ENCODE results near the gene GJB3. TPM values are rescaled to one million over a fixed set of nuclear protein-coding genes. Genes with fewer than 3 reads are reported as not detected.
"Not testable (repeated sequence)": the region's sequence is repeated elsewhere in the genome, so short reads cannot be mapped to it uniquely, and the experiment has no call there.

Gene GJB3
- total RNA-seq, 1 donor from 2014 or later, result 29.7 TPM

GRCh38 chr1:34816332-34816731, 35.3 kb downstream of the GJB3 start:
- no peak for DNase-seq (ENCODE audit: low read depth)
- no peak overlapping the region for H3K4me3 ChIP-seq (ENCODE audit: low read depth, low read length)
- no peak for TF ChIP-seq CTCF (IDR thresholded peaks at IDR 0.05; ENCODE audit: insufficient read depth, low read length, poor library complexity, severe bottlenecking)
- H3K36me3 ChIP-seq (ENCODE audit: control insufficient read depth, insufficient read depth, low read length), result no peaks in the 10 kb centered on the region
- H3K27me3 ChIP-seq (ENCODE audit: control insufficient read depth, insufficient read depth, low read length), result no peaks in the 10 kb centered on the region

GRCh38 chr1:34816778-34817177, 35.8 kb downstream of the GJB3 start:
- H3K27me3 ChIP-seq (ENCODE audit: control insufficient read depth, insufficient read depth, low read length), result no peaks in the 10 kb centered on the region
- DNase-seq (ENCODE audit: low read depth), result no peak
- no peak for TF ChIP-seq CTCF (IDR thresholded peaks at IDR 0.05; ENCODE audit: insufficient read depth, low read length, poor library complexity, severe bottlenecking)
- no peak overlapping the region for H3K4me3 ChIP-seq (ENCODE audit: low read depth, low read length)
- H3K36me3 ChIP-seq (ENCODE audit: control insufficient read depth, insufficient read depth, low read length), result no peaks in the 10 kb centered on the region

GRCh38 chr1:34818862-34819261, 37.8 kb downstream of the GJB3 start:
- H3K27me3 ChIP-seq (ENCODE audit: control insufficient read depth, insufficient read depth, low read length); H3K4me3 ChIP-seq (ENCODE audit: low read depth, low read length); H3K36me3 ChIP-seq (ENCODE audit: control insufficient read depth, insufficient read depth, low read length); DNase-seq (ENCODE audit: low read depth): not testable (repeated sequence)

- Histone ChIP-seq H3K4me3 (ENCODE audit: low read depth, low read length) (no peak overlapping the region), H3K27me3 (ENCODE audit: control insufficient read depth, insufficient read depth, low read length) (peaks cover 2% of the 10 kb centered on the region), H3K36me3 (ENCODE audit: control insufficient read depth, insufficient read depth, low read length) (no peaks in the 10 kb centered on the region)
- no peak for DNase-seq (ENCODE audit: low read depth)
- TF ChIP-seq CTCF (IDR thresholded peaks at IDR 0.05; ENCODE audit: insufficient read depth, low read length, poor library complexity, severe bottlenecking), result no peak
Observed at GRCh38 chr1:34822202-34822601, 41.2 kb downstream of the GJB3 start.

- Histone ChIP-seq H3K27me3 (ENCODE audit: control insufficient read depth, insufficient read depth, low read length) (peaks cover 2% of the 10 kb centered on the region), H3K4me3 (ENCODE audit: low read depth, low read length) (no peak overlapping the region), H3K36me3 (ENCODE audit: control insufficient read depth, insufficient read depth, low read length) (no peaks in the 10 kb centered on the region)
- no peak for TF ChIP-seq CTCF (IDR thresholded peaks at IDR 0.05; ENCODE audit: insufficient read depth, low read length, poor library complexity, severe bottlenecking)
- no peak for DNase-seq (ENCODE audit: low read depth)
Observed at GRCh38 chr1:34824817-34825454, 43.9 kb downstream of the GJB3 start.

- no peak for TF ChIP-seq CTCF (IDR thresholded peaks at IDR 0.05; ENCODE audit: insufficient read depth, low read length, poor library complexity, severe bottlenecking)
- peaks cover 2% of the 10 kb centered on the region for H3K27me3 ChIP-seq (ENCODE audit: control insufficient read depth, insufficient read depth, low read length)
- H3K4me3 ChIP-seq (ENCODE audit: low read depth, low read length), result no peak overlapping the region
- DNase-seq (ENCODE audit: low read depth), result no peak
- H3K36me3 ChIP-seq (ENCODE audit: control insufficient read depth, insufficient read depth, low read length), result no peaks in the 10 kb centered on the region
Observed at GRCh38 chr1:34825455-34826091, 44.6 kb downstream of the GJB3 start.

Data from kidney epithelial cell (primary cell).